ENCODE results near the gene BRICD5.
A peak's percentile ranks its signal among the peaks of the same experiment; 100 is the strongest.

The BRICD5 gene

GRCh38 chr16:2205104-2205966 lies 5.3 kb downstream of the BRICD5 start, which contains the start of gene MLST8 (continued):
- no peak for TF ChIP-seq ZNF114 (tag by site-specific recombination; IDR thresholded peaks at IDR 0.05)
- TF ChIP-seq ZNF792 (tag by site-specific recombination; IDR thresholded peaks at IDR 0.05) = no peak
- TF ChIP-seq ZNF76 (tag by site-specific recombination; IDR thresholded peaks at IDR 0.05; ENCODE audit: borderline replicate concordance, low read depth) = peak; percentile 85
- TF ChIP-seq ZNF311 (tag by site-specific recombination; IDR thresholded peaks at IDR 0.05; ENCODE audit: borderline replicate concordance) = no peak
- no peak for TF ChIP-seq ZSCAN4 (tag by site-specific recombination; IDR thresholded peaks at IDR 0.05)
- no peak for TF ChIP-seq ZNF18 (tag by site-specific recombination; IDR thresholded peaks at IDR 0.05)
- no peak for TF ChIP-seq ZNF747 (tag by site-specific recombination; IDR thresholded peaks at IDR 0.05)
- TF ChIP-seq ZNF561 (tag by site-specific recombination; IDR thresholded peaks at IDR 0.05; ENCODE audit: borderline replicate concordance) = peak; percentile 98
- no peak for TF ChIP-seq ZNF274 (IDR thresholded peaks at IDR 0.05; ENCODE audit: low read length)
- no peak for TF ChIP-seq ZNF274 (tag by site-specific recombination; IDR thresholded peaks at IDR 0.05; ENCODE audit: borderline replicate concordance)
- TF ChIP-seq ZSCAN30 (tag by site-specific recombination; IDR thresholded peaks at IDR 0.05) = peak; percentile 60; the same call in 1 of the 2 replicates
- 0 out of 2 replicates have a peak, but pooled peaks have one; percentile 57 for TF ChIP-seq ZBTB1 (tag by site-specific recombination; IDR thresholded peaks at IDR 0.05)
- peak; percentile 10; the same call in 1 of the 2 replicates for TF ChIP-seq ZNF596 (tag by site-specific recombination; IDR thresholded peaks at IDR 0.05)
- peak; percentile 31; the same call in 1 of the 2 replicates for TF ChIP-seq ZNF10 (tag by site-specific recombination; IDR thresholded peaks at IDR 0.05)
- peak; percentile 83 for TF ChIP-seq ZBTB26 (tag by site-specific recombination; optimal IDR thresholded peaks at IDR 0.05)
- no peak for TF ChIP-seq ZSCAN18 (tag by site-specific recombination; IDR thresholded peaks at IDR 0.05)
- peak; percentile 78; the same call in 1 of the 2 replicates for TF ChIP-seq ZNF660 (tag by site-specific recombination; IDR thresholded peaks at IDR 0.05)
- TF ChIP-seq ZNF366 (tag by site-specific recombination; conservative IDR thresholded peaks at IDR 0.05) = no peak
- 0 out of 2 replicates have a peak, but pooled peaks have one; percentile 13 for TF ChIP-seq BCL11B (tag by site-specific recombination; IDR thresholded peaks at IDR 0.05; ENCODE audit: low read depth)
- peak; percentile 64; the same call in 1 of the 2 replicates for TF ChIP-seq ZNF692 (tag by site-specific recombination; IDR thresholded peaks at IDR 0.05)
- TF ChIP-seq INSM2 (tag by site-specific recombination; IDR thresholded peaks at IDR 0.05) = peak; percentile 74
- no peak for TF ChIP-seq HOXA7 (CRISPR knock-in tag; IDR thresholded peaks at IDR 0.05; ENCODE audit: borderline replicate concordance)
- no peak for TF ChIP-seq FEZF1 (tag by site-specific recombination; IDR thresholded peaks at IDR 0.05)
- TF ChIP-seq ZNF658 (tag by site-specific recombination; IDR thresholded peaks at IDR 0.05) = no peak
- TF ChIP-seq ZNF398 (tag by site-specific recombination; IDR thresholded peaks at IDR 0.05) = peak; percentile 76; the same call in 1 of the 2 replicates
- TF ChIP-seq PBX3 (CRISPR knock-in tag; IDR thresholded peaks at IDR 0.05) = peak; percentile 41; the same call in 1 of the 2 replicates
- no peak for TF ChIP-seq MZF1 (tag by site-specific recombination; IDR thresholded peaks at IDR 0.05; ENCODE audit: borderline replicate concordance)
